K562 (cell line): ENCODE data around the gene DPP9. TPM values are rescaled to one million over a fixed set of nuclear protein-coding genes. Genes with fewer than 3 reads are reported as not detected.
A peak's percentile ranks its signal among the peaks of the same experiment; 100 is the strongest.

ENCODE experiments used
- ATF1 ChIP-seq, 2 experiments: fragments of 450-650 bp in 1 of 2; IDR thresholded peaks; 2 replicates each; pipeline ENCODE4 v1.6.1; 2016; ENCODE audit warnings: missing compliant biosample characterization in 1 of 2, missing genetic modification characterization in 1 of 2
- BRD9 ChIP-seq: fragments of 450-650 bp; IDR thresholded peaks from 2 replicates; pipeline ENCODE4 v1.6.1; 2018; ENCODE audit warnings: low read depth; ENCODE audit not compliant: partially characterized antibody
- CEBPG ChIP-seq, 3 experiments: fragments of 200-800 bp in 1 of 3; sonication (Bioruptor generic) in 1 of 3; sonication (generic) in 1 of 3; formaldehyde crosslinking in 1 of 3; IDR thresholded peaks in 2 of 3; conservative IDR thresholded peaks in 1 of 3; 2 replicates each; pipeline versions ENCODE4 v1.6.1 to v1.8.0; 2016 to 2022; ENCODE audit warnings: missing compliant biosample characterization in 2 of 3, missing genetic modification characterization in 2 of 3, mild to moderate bottlenecking in 1 of 3, missing genetic modification reagents in 1 of 3
- DEAF1 ChIP-seq: fragments of 450-650 bp; formaldehyde crosslinking; IDR thresholded peaks from 2 replicates; pipeline ENCODE4 v1.4.0; 2020; ENCODE audit warnings: mild to moderate bottlenecking, moderate library complexity
- FOS ChIP-seq: IDR thresholded peaks from 3 replicates; pipeline ENCODE4 v1.6.1; 2011; ENCODE audit not compliant: insufficient read length; ENCODE audit errors: extremely low read depth
- MCM3 ChIP-seq: fragments of 450-650 bp; IDR thresholded peaks from 2 replicates; pipeline ENCODE4 v1.6.1; 2016
- MCM7 ChIP-seq, 2 experiments: fragments of 450-650 bp; IDR thresholded peaks; 2 replicates each; pipeline ENCODE4 v1.6.1; 2016 to 2018
- MGA ChIP-seq: fragments of 450-650 bp; IDR thresholded peaks from 2 replicates; pipeline ENCODE4 v1.6.1; 2016; ENCODE audit warnings: mild to moderate bottlenecking, moderate library complexity
- PHF20 ChIP-seq: fragments of 450-650 bp; IDR thresholded peaks from 2 replicates; pipeline ENCODE4 v1.6.1; 2018; ENCODE audit not compliant: partially characterized antibody
- TRIM24 ChIP-seq, 2 experiments: fragments of 450-650 bp; IDR thresholded peaks; 2 replicates each; pipeline ENCODE4 v1.6.1; 2016
- TSC22D4 ChIP-seq: fragments of 450-650 bp; IDR thresholded peaks from 2 replicates; pipeline ENCODE4 v1.6.1; 2016; ENCODE audit warnings: missing genetic modification characterization, missing biosample characterization, control low read depth
- ZBTB12 ChIP-seq: fragments of 250-450 bp; sonication (Bioruptor Pico); IDR thresholded peaks from 2 replicates; pipeline ENCODE4 v1.4.0; 2020
- polyA plus RNA-seq, 8 experiments: library from polyadenylated mRNA; depleted of rRNA in 4 of 8; stranded (reverse) in 5 of 8; unstranded in 3 of 8; fragments of >200 nt; fragmentation: Nextera tagmentation in 2 of 8; fragmentation: Illumina TruSeq in 1 of 8; extraction: Ambion mirVana in 2 of 8; extraction: Trizol in 1 of 8; gene quantifications; 2 replicates each; pipeline versions ENCODE4 v1.2.1 to v1.2.3, GENCODE V29; 2011 to 2014; ENCODE audit warnings: inconsistent platforms in 1 of 8, missing spikeins in 1 of 8
- total RNA-seq, 7 experiments: library from RNA; depleted of rRNA in 6 of 7; stranded (reverse); fragments of >200 nt in 6 of 7; fragmentation: Illumina TruSeq in 2 of 7; extraction: Trizol in 2 of 7; gene quantifications; 2 replicates each; pipeline versions ENCODE4 v1.2.1 to v1.2.3, GENCODE V29; 2011 to 2021; ENCODE audit warnings: low replicate concordance in 1 of 7

The DPP9 gene
- total and polyA plus RNA-seq, 9 of the 15 experiments (the other 6 are each of a cell fraction or from before 2014, with no cell fraction given): 0.90 to 66.7 (median 24.5) TPM

- no peak for TF ChIP-seq DEAF1 (CRISPR knock-in tag)
- no peak for TF ChIP-seq MCM7 (IDR thresholded peaks at IDR 0.05)
- peak; percentile 54; the same call in 1 of the 2 replicates for TF ChIP-seq ATF1 (CRISPR knock-in tag; IDR thresholded peaks at IDR 0.05)
- TF ChIP-seq ATF1 (tag; IDR thresholded peaks at IDR 0.05): peak; percentile 93
- TF ChIP-seq FOS: no peak
- peak; percentile 97 for TF ChIP-seq PHF20
- TF ChIP-seq TSC22D4 (tag): no peak
- no peak for TF ChIP-seq MGA
- peak; percentile 99 for TF ChIP-seq BRD9
- TF ChIP-seq CEBPG (CRISPR knock-in tag; IDR thresholded peaks at IDR 0.05): no peak
- no peak for TF ChIP-seq CEBPG (tag; conservative IDR thresholded peaks at IDR 0.05 in 1 of 2, IDR thresholded peaks at IDR 0.05 in 1 of 2)
- no peak for TF ChIP-seq MCM3
- peak; percentile 71; the same call in 1 of the 2 replicates for TF ChIP-seq ZBTB12 (CRISPR knock-in tag)
- peak in 1 of 2 experiments; percentile 89; a peak in 2 of 4 replicates for TF ChIP-seq TRIM24 (IDR thresholded peaks at IDR 0.05)
Observed at GRCh38 chr19:4723595-4724514, at the start of gene DPP9 (continued).
